A549 (cell line): Measurements from ENCODE around the gene COBLL1.

ENCODE experiments used
- FOSL2 ChIP-seq, 2 experiments: fragments of 450-650 bp in 1 of 2; fragments of >200 bp in 1 of 2; sonication (Bioruptor Twin) in 1 of 2; formaldehyde crosslinking; IDR thresholded peaks; 2 replicates each; pipeline versions ENCODE4 v1.5.0 to v1.6.1; 2016 to 2020; ENCODE audit warnings: mild to moderate bottlenecking in 1 of 2, moderate library complexity in 1 of 2
- RCOR1 ChIP-seq: fragments of 150-350 bp; IDR thresholded peaks from 2 replicates; pipeline ENCODE4 v1.6.1; 2014; ENCODE audit warnings: antibody characterized with exemption, low read length, low read depth

DNA sequence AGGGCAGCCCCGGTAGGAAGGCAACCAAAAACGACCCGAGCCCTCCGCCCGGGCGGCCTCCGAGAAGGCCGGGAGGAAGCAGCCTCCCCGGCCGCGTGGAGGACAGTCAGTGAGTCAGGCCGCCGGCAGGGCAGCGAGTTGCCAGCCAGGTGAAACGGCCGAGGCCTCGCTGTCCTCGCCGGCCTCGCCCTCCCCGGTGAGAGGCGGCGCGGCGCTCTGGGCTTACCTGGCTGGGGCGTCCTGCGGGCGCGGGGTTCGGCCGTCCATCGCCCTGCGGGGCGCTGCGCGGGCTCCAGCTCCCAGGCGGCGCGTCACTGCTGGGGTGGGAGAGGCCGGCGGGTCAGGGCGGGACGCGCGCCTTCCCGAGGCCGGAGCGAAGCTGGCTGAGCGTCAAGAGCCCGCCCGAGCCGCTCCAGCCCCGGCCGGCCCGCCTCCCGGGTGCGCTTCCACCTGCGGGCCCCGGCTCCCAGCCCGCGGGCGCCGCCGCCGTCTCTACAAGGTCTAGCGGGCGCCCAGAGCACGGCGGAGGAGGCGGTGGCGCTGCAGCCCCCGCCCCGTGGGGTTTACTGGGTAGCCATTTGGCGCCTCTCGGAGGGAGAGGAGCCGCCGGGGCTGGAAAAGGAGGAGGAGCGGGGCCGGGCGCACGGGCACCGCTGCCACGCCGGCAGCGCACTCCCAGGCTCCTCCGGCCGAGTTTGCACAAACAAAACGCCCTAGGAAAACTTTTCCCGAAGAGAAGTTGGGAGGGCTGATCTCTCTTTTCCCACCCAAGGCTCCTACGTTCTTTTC is 499 bp downstream of the COBLL1 start:
- no peak for TF ChIP-seq FOSL2 (IDR thresholded peaks at IDR 0.05)
- TF ChIP-seq FOSL2 (CRISPR knock-in tag; IDR thresholded peaks at IDR 0.05) = no peak; the same call in none of the 2 replicates
- no peak for TF ChIP-seq RCOR1
